ENCODE measurements around the gene NRIP1.

DNA sequence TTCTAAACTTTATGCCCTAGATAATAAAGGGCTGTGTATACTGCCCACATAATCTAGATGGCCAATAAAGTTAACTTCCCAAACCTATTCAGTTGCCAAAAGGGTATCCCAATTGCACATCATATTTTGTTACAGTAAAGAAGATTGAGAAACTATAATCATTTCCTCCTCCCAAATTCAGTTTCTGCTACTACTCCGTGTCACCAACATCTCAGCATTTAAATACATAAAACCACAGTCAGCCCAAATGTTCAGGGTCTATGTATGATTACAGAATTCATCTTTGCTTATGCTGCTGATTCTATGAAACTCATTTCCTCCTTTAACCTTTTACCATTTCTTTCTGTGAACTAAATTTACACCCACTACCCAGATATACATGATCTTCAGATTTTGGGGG, 28.6 kb downstream of the NRIP1 start:
- TF ChIP-seq, protein P1, sequence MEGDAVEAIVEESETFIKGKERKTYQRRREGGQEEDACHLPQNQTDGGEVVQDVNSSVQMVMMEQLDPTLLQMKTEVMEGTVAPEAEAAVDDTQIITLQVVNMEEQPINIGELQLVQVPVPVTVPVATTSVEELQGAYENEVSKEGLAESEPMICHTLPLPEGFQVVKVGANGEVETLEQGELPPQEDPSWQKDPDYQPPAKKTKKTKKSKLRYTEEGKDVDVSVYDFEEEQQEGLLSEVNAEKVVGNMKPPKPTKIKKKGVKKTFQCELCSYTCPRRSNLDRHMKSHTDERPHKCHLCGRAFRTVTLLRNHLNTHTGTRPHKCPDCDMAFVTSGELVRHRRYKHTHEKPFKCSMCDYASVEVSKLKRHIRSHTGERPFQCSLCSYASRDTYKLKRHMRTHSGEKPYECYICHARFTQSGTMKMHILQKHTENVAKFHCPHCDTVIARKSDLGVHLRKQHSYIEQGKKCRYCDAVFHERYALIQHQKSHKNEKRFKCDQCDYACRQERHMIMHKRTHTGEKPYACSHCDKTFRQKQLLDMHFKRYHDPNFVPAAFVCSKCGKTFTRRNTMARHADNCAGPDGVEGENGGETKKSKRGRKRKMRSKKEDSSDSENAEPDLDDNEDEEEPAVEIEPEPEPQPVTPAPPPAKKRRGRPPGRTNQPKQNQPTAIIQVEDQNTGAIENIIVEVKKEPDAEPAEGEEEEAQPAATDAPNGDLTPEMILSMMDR (IDR thresholded peaks at IDR 0.05) = no peak
- TF ChIP-seq POLR2A (IDR thresholded peaks at IDR 0.05) = no peak
